GM10266 (cell line): Measurements from ENCODE around the gene RNASEH2B.

Experiments used
- DNase-seq: peaks from one replicate; pipeline ENCODE4 v3.0.0; 2012; ENCODE audit errors: extremely low spot score
- TF ChIP-seq, protein P1 (sequence below): IDR thresholded peaks from 2 replicates; pipeline ENCODE4 v1.5.1; 2012; ENCODE audit warnings: mild to moderate bottlenecking, low read depth; ENCODE audit not compliant: control insufficient read depth, insufficient read depth; ENCODE audit errors: missing control alignments

The RNASEH2B gene, protein sequence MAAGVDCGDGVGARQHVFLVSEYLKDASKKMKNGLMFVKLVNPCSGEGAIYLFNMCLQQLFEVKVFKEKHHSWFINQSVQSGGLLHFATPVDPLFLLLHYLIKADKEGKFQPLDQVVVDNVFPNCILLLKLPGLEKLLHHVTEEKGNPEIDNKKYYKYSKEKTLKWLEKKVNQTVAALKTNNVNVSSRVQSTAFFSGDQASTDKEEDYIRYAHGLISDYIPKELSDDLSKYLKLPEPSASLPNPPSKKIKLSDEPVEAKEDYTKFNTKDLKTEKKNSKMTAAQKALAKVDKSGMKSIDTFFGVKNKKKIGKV

DNA sequence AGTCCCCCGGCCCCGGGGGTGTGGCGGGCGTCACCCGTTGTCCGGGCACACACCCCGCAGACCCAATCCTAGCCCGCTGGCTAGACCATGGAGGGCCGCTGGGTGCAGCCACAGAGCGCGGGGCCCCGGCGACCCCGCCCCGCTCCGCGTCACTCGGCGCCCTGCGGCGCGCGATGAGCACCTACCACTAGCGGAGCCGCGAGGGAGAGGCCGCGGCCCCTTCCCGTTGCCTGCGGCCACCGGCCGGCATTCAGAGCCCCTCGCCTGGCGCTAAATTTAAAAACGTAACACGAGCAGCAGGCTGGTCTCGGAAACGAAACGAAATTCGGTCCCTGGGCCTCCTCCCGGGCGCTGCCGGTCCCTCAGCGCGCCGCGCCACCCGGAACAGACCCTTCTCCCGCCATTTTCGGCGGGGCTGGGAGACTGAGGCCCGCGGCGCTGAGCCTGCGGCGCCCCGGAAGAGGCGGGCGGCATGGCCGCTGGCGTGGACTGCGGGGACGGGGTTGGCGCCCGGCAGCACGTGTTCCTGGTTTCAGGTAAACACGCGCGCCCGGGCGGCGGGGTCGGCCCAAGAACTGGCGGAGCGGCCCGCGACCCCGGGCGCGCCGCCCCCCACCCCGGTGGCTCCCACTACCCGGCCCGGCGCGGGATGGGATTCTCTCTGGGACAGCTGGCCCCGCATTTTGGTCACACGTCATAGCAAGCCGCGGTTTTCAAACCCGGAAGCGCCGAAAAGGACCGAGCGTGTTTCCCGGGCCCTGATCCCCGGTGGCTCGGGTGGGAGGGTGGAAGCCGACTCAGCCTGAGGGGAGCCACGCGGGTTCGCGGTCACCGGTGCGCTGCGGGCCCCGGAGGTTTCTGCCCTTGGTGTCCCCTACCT is at the start of gene RNASEH2B:
RNASEH2B (plus strand) TSS at position 187 of the 880 bp plus-strand sequence; CDS start at position 473, 286 bp downstream.
- TF ChIP-seq, protein P1, sequence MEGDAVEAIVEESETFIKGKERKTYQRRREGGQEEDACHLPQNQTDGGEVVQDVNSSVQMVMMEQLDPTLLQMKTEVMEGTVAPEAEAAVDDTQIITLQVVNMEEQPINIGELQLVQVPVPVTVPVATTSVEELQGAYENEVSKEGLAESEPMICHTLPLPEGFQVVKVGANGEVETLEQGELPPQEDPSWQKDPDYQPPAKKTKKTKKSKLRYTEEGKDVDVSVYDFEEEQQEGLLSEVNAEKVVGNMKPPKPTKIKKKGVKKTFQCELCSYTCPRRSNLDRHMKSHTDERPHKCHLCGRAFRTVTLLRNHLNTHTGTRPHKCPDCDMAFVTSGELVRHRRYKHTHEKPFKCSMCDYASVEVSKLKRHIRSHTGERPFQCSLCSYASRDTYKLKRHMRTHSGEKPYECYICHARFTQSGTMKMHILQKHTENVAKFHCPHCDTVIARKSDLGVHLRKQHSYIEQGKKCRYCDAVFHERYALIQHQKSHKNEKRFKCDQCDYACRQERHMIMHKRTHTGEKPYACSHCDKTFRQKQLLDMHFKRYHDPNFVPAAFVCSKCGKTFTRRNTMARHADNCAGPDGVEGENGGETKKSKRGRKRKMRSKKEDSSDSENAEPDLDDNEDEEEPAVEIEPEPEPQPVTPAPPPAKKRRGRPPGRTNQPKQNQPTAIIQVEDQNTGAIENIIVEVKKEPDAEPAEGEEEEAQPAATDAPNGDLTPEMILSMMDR: no peak
- peak; percentile 82 for DNase-seq

DNA sequence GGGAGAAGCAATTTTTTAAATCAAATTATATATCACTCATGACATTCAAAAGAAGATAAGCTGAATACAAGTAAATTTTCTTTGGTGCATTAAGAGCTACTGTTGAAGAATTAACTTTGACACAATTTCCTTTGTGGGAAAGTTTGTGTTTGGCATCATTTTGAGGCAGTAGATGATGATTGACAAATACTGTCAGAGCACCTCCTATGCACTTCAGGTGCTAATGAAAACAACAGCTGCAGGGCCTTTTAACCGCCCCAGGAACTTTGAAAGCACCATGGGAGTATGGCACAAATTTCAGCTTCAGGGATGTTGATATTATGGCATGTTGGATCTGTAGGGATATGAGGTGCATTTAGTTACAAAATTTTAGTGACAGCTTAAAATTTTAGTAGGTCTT is 45.1 kb upstream of the RNASEH2B start:
- TF ChIP-seq, protein P1: no peak
- DNase-seq: no peak

GRCh38 chr13:50866817-50867636 is 42.6 kb upstream of the RNASEH2B start:
- no peak for DNase-seq
- TF ChIP-seq, protein P1: no peak

DNA sequence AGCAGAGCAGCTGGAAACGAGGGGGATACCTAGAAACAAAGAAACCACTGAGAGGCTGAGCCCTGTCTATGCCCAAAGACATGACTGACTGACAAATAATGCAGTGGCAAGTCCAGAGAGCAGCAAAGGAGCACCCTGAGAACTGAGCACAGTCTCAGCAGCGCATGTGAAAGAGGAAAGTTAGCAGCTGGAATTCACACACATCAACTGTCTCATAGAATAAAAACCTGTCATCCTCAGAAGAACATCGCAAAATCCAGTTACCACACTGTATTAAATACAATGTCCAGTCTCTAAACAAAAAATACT is 42.0 kb upstream of the RNASEH2B start:
- TF ChIP-seq, protein P1: no peak
- no peak for DNase-seq

DNA sequence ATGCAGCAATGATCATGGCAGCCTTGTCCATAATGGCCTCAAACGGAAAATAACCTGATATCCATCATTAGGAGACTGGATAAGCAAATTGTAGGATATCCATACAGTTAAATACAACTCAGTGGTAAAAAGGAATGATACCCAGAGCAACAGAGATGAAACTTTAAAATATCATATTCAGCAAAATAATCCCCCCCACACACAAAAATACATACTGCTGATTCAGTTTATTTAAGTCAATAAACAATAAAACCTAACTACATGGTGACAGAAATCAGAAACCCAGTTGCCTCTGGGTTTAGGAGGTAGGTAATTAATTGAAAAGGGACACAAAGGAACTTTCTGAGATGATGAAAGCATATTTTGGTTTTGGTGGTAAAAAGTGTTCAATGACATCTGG is 38.2 kb upstream of the RNASEH2B start:
- no peak for DNase-seq
- TF ChIP-seq, protein P1: no peak

DNA sequence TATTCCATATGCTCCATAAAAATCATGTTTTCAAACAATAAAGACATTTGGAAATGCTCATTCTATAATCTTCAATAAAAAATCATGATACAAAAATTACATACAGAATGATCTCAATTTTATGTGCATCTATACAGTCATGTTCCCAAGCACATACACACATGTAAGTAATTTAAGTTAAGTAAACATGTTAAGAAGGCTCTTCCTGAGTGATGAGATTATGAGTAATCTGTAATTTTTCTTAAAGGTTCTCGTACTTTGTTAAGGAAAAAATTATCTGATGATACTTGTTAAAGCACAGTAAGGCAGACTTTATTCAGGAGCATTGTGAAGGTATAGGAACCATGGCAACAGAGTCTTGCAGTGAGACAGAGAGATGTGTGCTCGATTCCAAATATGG is 36.1 kb upstream of the RNASEH2B start:
- TF ChIP-seq, protein P1: no peak

More for the DNA sequence above, 36.1 kb upstream of the RNASEH2B start:
- DNase-seq: no peak
